Skeletal muscle tissue (tissue), 4 donors: ENCODE data around the gene JUP. TPM values are rescaled to one million over a fixed set of nuclear protein-coding genes. Genes with fewer than 3 reads are reported as not detected.

ENCODE experiments used
- H3K27ac ChIP-seq: one replicate; pipeline ENCODE4 v1.7.0; 2013; ENCODE audit warnings: mild to moderate bottlenecking, low read depth, low read length, inconsistent platforms
- H3K27me3 ChIP-seq, 3 donors: one replicate each; pipeline ENCODE4 v1.7.0; 2013; ENCODE audit warnings: low read length in 3 of 3; ENCODE audit not compliant: control insufficient read depth in 3 of 3, insufficient read depth in 3 of 3
- H3K36me3 ChIP-seq, 3 donors: one replicate each; pipeline ENCODE4 v1.7.0; 2013; ENCODE audit warnings: low read length in 3 of 3; ENCODE audit not compliant: control insufficient read depth in 3 of 3, insufficient read depth in 3 of 3
- H3K4me1 ChIP-seq, 3 donors: one replicate each; pipeline ENCODE4 v1.7.0; 2013; ENCODE audit warnings: low read length in 3 of 3, mild to moderate bottlenecking in 3 of 3; ENCODE audit not compliant: control insufficient read depth in 3 of 3, insufficient read depth in 3 of 3
- H3K4me3 ChIP-seq, 3 donors: one replicate each; pipeline ENCODE4 v1.7.0; 2013; ENCODE audit warnings: low read length in 3 of 3
- H3K9ac ChIP-seq, 3 donors: one replicate each; pipeline ENCODE4 v1.7.0; 2013; ENCODE audit warnings: low read length in 3 of 3, mild to moderate bottlenecking in 3 of 3, moderate library complexity in 2 of 3, low read depth in 1 of 3
- H3K9me3 ChIP-seq, 3 donors: one replicate each; pipeline ENCODE4 v1.7.0; 2013; ENCODE audit warnings: low read length in 3 of 3; ENCODE audit not compliant: control insufficient read depth in 3 of 3
- total RNA-seq: library from RNA; depleted of rRNA; stranded (reverse); fragments of >200 nt; gene quantifications from one replicate; pipeline ENCODE4 v1.2.3, GENCODE V29; 2014
- donor health status: Osteomylitis.

Gene JUP
- total RNA-seq, 1 donor from 2014 or later: 24.5 TPM

GRCh38 chr17:41822216-41823140 is 36.0 kb upstream of the JUP start:
- H3K27ac ChIP-seq: no peak overlapping the region
- H3K4me3 ChIP-seq: no peak overlapping the region
- no peaks in the 10 kb centered on the region for H3K9me3 ChIP-seq
- no peak overlapping the region for H3K9ac ChIP-seq
- peaks cover 0 to 2% (median 0%) of the 10 kb centered on the region in 3 donors for H3K4me1 ChIP-seq
- H3K36me3 ChIP-seq: peaks cover 12 to 15% (median 13%) of the 10 kb centered on the region in 3 donors
- H3K27me3 ChIP-seq: peaks cover 0 to 4% (median 0%) of the 10 kb centered on the region in 3 donors

DNA sequence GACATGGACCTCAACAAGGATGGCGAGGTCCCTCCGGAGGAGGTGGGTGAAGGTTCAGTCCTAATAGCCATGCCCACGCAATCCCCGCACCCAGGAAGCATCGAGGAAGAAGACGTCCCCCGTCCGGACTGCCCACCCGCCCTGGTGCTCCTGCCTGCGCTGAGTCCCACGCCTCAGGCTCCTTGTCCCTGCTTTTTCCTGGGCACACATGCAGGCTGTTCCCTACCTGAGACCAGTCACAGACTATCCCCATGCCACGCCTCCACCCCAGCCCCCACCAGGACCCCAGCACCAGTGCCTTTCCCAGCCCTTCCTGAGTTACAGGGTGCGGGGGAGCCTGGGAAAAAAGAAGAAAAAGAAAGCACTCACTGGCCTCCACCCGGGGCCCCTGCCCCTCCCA is 35.3 kb upstream of the JUP start:
- H3K9ac ChIP-seq: no peak overlapping the region
- H3K36me3 ChIP-seq: peaks cover 10 to 12% (median 12%) of the 10 kb centered on the region in 3 donors
- H3K4me3 ChIP-seq: no peak overlapping the region
- peaks cover 0 to 4% (median 0%) of the 10 kb centered on the region in 3 donors for H3K27me3 ChIP-seq
- H3K27ac ChIP-seq: no peak overlapping the region
- peaks cover 0 to 2% (median 0%) of the 10 kb centered on the region in 3 donors for H3K4me1 ChIP-seq
- H3K9me3 ChIP-seq: no peaks in the 10 kb centered on the region

GRCh38 chr17:41818024-41818423 is 31.5 kb upstream of the JUP start:
- Histone ChIP-seq H3K4me1 (no peaks in the 10 kb centered on the region), H3K36me3 (no peaks in the 10 kb centered on the region), H3K9ac (no peak overlapping the region), H3K27me3 (peaks cover 0 to 4% (median 0%) of the 10 kb centered on the region in 3 donors), H3K27ac (no peak overlapping the region), H3K9me3 (no peaks in the 10 kb centered on the region), H3K4me3 (no peak overlapping the region)

GRCh38 chr17:41816637-41817320 is 30.3 kb upstream of the JUP start:
- Histone ChIP-seq H3K36me3 (no peaks in the 10 kb centered on the region), H3K9ac (no peak overlapping the region), H3K27me3 (peaks cover 0 to 4% (median 3%) of the 10 kb centered on the region in 3 donors), H3K27ac (no peak overlapping the region), H3K4me3 (no peak overlapping the region), H3K4me1 (peaks cover 6 to 8% (median 7%) of the 10 kb centered on the region in 3 donors), H3K9me3 (no peaks in the 10 kb centered on the region)

DNA sequence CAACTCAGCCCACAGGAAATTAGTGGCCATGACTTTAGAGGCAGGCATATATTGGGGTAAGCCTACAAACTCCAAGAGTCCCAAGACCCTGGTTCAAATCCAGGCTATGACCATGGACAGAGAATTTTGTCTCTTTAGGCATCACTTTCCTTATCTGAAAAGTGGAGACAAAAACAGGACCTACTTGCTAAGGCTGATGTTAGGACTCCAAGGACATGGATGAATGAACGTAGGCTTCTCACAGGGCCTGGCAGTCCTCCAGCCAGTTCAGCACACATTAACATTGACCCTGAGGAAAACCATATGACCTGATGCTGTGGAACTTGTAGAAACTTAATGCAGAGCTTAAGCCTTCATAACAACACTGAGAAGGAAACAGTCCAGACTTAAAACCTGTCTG is 27.7 kb upstream of the JUP start:
- Histone ChIP-seq H3K27ac (no peak overlapping the region), H3K9ac (no peak overlapping the region), H3K4me1 (peaks cover 10 to 19% (median 19%) of the 10 kb centered on the region in 3 donors), H3K9me3 (no peaks in the 10 kb centered on the region), H3K36me3 (no peaks in the 10 kb centered on the region), H3K4me3 (no peak overlapping the region), H3K27me3 (peaks cover 0 to 3% (median 0%) of the 10 kb centered on the region in 3 donors)

DNA sequence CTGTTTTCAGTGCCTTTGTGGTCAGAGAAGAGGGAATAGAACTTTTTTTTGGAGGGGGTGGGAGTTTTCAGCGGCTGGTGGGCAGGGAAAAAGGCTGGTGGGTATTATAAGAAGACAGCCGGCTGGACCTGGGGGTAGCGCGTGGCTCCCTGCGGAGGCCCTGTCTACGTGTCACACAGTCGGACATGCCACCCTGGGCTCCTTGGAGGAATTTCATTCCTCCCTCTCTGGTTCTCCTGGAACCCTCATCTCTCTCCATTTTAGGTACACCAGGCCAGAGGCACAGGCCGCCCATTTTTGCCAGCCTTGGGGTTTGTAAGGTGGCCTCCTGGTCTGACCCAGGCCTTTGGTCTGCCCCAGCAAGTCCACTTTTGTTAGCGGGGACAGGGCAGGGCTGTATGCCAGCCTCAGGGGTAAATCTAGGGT is 27.2 kb upstream of the JUP start:
- H3K4me3 ChIP-seq: peak overlapping the region in 2 of 3 donors; percentile 27 to 62
- no peaks in the 10 kb centered on the region for H3K9me3 ChIP-seq
- H3K4me1 ChIP-seq: peaks cover 10 to 19% (median 19%) of the 10 kb centered on the region in 3 donors
- H3K27ac ChIP-seq: no peak overlapping the region
- peaks cover 0 to 3% (median 0%) of the 10 kb centered on the region in 3 donors for H3K27me3 ChIP-seq
- no peaks in the 10 kb centered on the region for H3K36me3 ChIP-seq
- H3K9ac ChIP-seq: peak overlapping the region in 1 of 3 donors; percentile 62

- no peak overlapping the region for H3K27ac ChIP-seq
- H3K27me3 ChIP-seq: peaks cover 0 to 3% (median 0%) of the 10 kb centered on the region in 3 donors
- peak overlapping the region in 2 of 3 donors; percentile 53 to 62 for H3K9ac ChIP-seq
- no peaks in the 10 kb centered on the region for H3K36me3 ChIP-seq
- peak overlapping the region; percentile 49 to 77 (median 62) for H3K4me3 ChIP-seq
- H3K4me1 ChIP-seq: peaks cover 10 to 19% (median 19%) of the 10 kb centered on the region in 3 donors
- H3K9me3 ChIP-seq: no peaks in the 10 kb centered on the region
These were observed 26.7 kb upstream of the JUP start for GRCh38 chr17:41813152-41813680.

- peaks cover 10 to 19% (median 19%) of the 10 kb centered on the region in 3 donors for H3K4me1 ChIP-seq
- peaks cover 0 to 3% (median 0%) of the 10 kb centered on the region in 3 donors for H3K27me3 ChIP-seq
- no peak within 1 kb of the TSS for H3K27ac ChIP-seq
- H3K9me3 ChIP-seq: no peaks in the 10 kb centered on the region
- peak within 1 kb of the TSS; percentile 64 to 77 (median 77) for H3K4me3 ChIP-seq
- peak within 1 kb of the TSS; percentile 13 to 82 (median 54) for H3K9ac ChIP-seq
- no peaks in the 10 kb centered on the region for H3K36me3 ChIP-seq
These were observed 26.1 kb upstream of the JUP start, which contains the start of gene FKBP10 for GRCh38 chr17:41812381-41813151. FKBP10 (plus strand) TSS chr17:41813004; CDS start chr17:41813035, 31 bp downstream.
